ENCODE data around the gene RASGEF1C. TPM values are rescaled to one million over a fixed set of nuclear protein-coding genes. Genes with fewer than 3 reads are reported as not detected.

The RASGEF1C gene
- total and polyA plus RNA-seq, 2 experiments from 2014 or later = 0.40 to 0.42 TPM

DNA sequence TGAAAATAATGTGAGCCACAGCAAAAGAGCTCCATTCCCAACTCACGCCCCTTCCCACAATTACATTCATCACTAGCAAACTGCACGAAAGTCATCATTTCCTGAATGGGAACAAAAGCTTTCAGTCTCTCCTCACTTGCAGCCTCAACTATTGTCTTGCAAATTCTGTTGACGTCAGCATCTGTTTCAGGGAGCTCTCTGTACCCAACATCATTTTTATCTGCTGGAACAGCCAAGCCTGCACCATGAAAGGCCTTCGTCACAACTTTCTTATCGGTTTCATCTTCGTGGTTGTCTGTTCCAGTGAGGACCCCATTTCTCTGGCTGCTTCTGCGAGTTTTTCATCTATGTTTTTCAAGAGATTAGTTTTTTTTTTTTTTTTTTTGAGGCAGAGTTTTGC is 123.2 kb downstream of the RASGEF1C start (continued):
- TF ChIP-seq ZNF462 (CRISPR knock-in tag; IDR thresholded peaks at IDR 0.05) (0 out of 2 replicates have a peak, but pooled peaks have one; percentile 13), ETS1 (IDR thresholded peaks at IDR 0.05) (no peak)

GRCh38 chr5:180084638-180085561 is 124.1 kb downstream of the RASGEF1C start:
- H3K27me3 ChIP-seq (ENCODE audit: insufficient read depth) = no peaks in the 10 kb centered on the region
- no peaks in the 10 kb centered on the region for H3K36me3 ChIP-seq (ENCODE audit: insufficient read depth)
- H3K4me1 ChIP-seq (ENCODE audit: insufficient read depth) = peaks cover 58% of the 10 kb centered on the region
- peak overlapping the region; percentile 55; the same call in 1 of the 2 replicates for H3K4me2 ChIP-seq
- H3K9me2 ChIP-seq (ENCODE audit: insufficient read depth) = 0 out of 2 replicates have a peak, but pooled peaks cover 3% of the 10 kb centered on the region
- Mint-ChIP-seq H3K9me3 (peaks cover 23% of the 10 kb centered on the region), H3K4me1 (peaks cover 58% of the 10 kb centered on the region), H3K27me3 (ENCODE audit: insufficient read depth, low read depth, poor library complexity) (peaks cover 20% of the 10 kb centered on the region), H3K4me3 (no peak overlapping the region), H3K27ac (peak overlapping the region; percentile 75; the same call in 1 of the 2 replicates), H3K36me3 (ENCODE audit: low read depth) (peaks cover 23% of the 10 kb centered on the region)
- no peaks in the 10 kb centered on the region for H3K79me2 ChIP-seq (replicated peaks; ENCODE audit: insufficient read depth)
- peak overlapping the region; percentile 94 for H3K27ac ChIP-seq (ENCODE audit: low read depth)
- H2AFZ ChIP-seq = no peak overlapping the region
- peak; percentile 51 for DNase-seq (ENCODE audit: low spot score)
- no peak for ATAC-seq
- H3K4me3 ChIP-seq = no peak overlapping the region
- TF ChIP-seq EZH2 (IDR thresholded peaks at IDR 0.05; ENCODE audit: low read depth, unreplicated experiment) (no peak), JUNB (IDR thresholded peaks at IDR 0.05; ENCODE audit: unreplicated experiment) (no peak), ZNF462 (CRISPR knock-in tag; IDR thresholded peaks at IDR 0.05) (no peak), ZNF114 (CRISPR knock-in tag; IDR thresholded peaks at IDR 0.05) (no peak)
- H4K20me1 ChIP-seq (replicated peaks; ENCODE audit: insufficient read depth) = no peaks in the 10 kb centered on the region
- peaks cover 28% of the 10 kb centered on the region for H3F3A ChIP-seq (replicated peaks; ENCODE audit: low read depth)

All from GM23338 (cell line).